Stimulated activated naive B cell treated with anti-CD40 and anti-IgM and Interleukin-4, amounts not matched to agents 10 μg/mL and 1 μg/mL and 100 μg/mL, for 72 hours (primary cell): ENCODE measurements around the gene TMPRSS5.

Experiments
- ATAC-seq, 2 donors: fragments of 150-1000 bp; cut with Tn5 transposase; replicated peaks; 2 replicates each; pipeline ENCODE4 v1.10.0; 2021; ENCODE audit warnings: moderate library complexity in 1 of 2
- DNase-seq: peaks from one replicate; pipeline ENCODE4 v3.0.0; 2021
- H3K27ac Mint-ChIP-seq: one replicate; pipeline ENCODE4 v1.8.0; 2022; ENCODE audit warnings: mild to moderate bottlenecking, mixed read lengths
- H3K27me3 Mint-ChIP-seq, 2 donors: one replicate each; pipeline ENCODE4 v1.8.0; 2022; ENCODE audit warnings: mixed read lengths in 2 of 2
- H3K36me3 Mint-ChIP-seq, 2 donors: one replicate each; pipeline ENCODE4 v1.8.0; 2022; ENCODE audit warnings: mixed read lengths in 2 of 2, mild to moderate bottlenecking in 1 of 2
- H3K4me1 Mint-ChIP-seq, 2 donors: one replicate each; pipeline ENCODE4 v1.8.0; 2022; ENCODE audit warnings: mixed read lengths in 2 of 2, mild to moderate bottlenecking in 1 of 2
- H3K4me3 Mint-ChIP-seq, 2 donors: one replicate each; pipeline ENCODE4 v1.8.0; 2022; ENCODE audit warnings: mild to moderate bottlenecking in 2 of 2, mixed read lengths in 2 of 2, moderate library complexity in 1 of 2
- H3K9me3 Mint-ChIP-seq, 2 donors: one replicate each; pipeline ENCODE4 v1.8.0; 2022; ENCODE audit warnings: mixed read lengths in 2 of 2, mild to moderate bottlenecking in 1 of 2

Gene TMPRSS5

DNA sequence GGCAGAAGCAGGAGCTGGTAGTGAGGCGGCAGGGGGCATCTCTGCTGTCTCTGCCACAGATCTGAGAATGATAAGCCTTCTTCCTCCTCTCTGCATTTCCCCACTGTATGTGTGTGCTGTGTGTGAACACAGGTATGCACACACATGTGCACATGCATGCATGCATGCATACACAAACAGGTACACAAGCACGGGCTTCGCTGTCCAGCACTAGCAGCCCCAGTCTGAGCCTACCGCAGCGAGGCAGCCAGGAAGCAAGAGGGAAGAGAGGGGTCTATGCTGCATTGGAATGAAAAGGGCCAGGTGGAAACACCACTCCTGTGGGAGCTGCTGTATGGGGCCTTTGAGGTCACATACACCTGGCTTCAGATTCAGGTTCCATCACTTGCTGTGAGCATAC lies 62.4 kb downstream of the TMPRSS5 start:
- H3K4me3 Mint-ChIP-seq = no peak overlapping the region
- ATAC-seq (no peak), DNase-seq (no peak)
- no peaks in the 10 kb centered on the region for H3K36me3 Mint-ChIP-seq
- no peaks in the 10 kb centered on the region for H3K9me3 Mint-ChIP-seq
- H3K4me1 Mint-ChIP-seq = no peaks in the 10 kb centered on the region
- no peak overlapping the region for H3K27ac Mint-ChIP-seq
- H3K27me3 Mint-ChIP-seq = peaks cover 18 to 21% of the 10 kb centered on the region in 2 donors

DNA sequence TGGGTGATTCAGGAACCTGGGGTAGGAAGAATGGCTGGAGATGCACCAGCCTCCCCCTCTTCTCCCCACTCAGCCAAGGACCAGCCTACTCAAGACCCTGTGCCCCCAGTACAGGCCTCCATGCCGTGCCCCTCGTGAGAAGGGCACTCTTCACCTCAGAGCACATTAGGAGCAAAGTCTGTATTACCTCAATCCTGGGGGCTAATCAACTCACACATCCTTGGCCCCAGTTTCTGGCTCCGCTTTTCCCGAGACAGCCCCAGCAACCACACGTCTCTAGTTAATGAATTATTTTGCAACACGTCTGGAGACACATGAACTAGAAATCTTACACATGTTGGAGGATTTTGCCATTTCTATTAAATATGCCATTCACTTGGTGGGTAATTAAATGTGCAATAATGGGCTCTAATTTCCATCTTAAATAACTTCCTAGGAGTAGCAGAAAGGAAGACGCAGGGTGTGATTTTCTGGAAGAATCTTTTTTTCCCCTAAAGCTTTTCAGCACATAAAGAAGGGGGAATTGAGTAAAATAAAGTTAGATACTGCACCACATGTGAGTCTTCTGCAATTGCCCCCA lies 63.0 kb downstream of the TMPRSS5 start:
- Mint-ChIP-seq H3K4me1 (no peaks in the 10 kb centered on the region), H3K9me3 (no peaks in the 10 kb centered on the region), H3K4me3 (no peak overlapping the region), H3K27me3 (peaks cover 18 to 21% of the 10 kb centered on the region in 2 donors), H3K27ac (no peak overlapping the region), H3K36me3 (no peaks in the 10 kb centered on the region)
- ATAC-seq = no peak
- no peak for DNase-seq

DNA sequence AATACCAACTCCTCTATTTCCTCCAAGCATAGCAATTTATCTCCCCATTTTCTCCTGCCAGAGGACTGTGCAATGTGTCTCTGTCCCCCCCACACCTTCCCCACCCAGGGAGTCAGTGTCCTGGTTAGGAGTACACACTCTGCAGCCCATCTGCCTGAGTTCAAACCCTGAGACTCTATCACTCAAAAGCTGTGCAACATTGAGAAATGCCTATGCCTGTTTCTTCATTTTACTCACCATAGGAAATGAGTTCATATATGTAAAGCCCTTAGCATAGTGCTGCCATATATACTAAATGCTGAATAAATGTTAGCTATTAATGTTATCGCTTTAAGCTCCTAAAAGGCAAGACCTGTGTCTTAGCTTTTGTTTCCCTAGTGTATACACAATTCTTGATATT lies 64.0 kb downstream of the TMPRSS5 start:
- Mint-ChIP-seq H3K27me3 (peaks cover 16 to 21% of the 10 kb centered on the region in 2 donors), H3K4me1 (no peaks in the 10 kb centered on the region), H3K9me3 (no peaks in the 10 kb centered on the region), H3K36me3 (no peaks in the 10 kb centered on the region), H3K4me3 (no peak overlapping the region), H3K27ac (no peak overlapping the region)
- no peak for ATAC-seq
- DNase-seq = no peak

- ATAC-seq = no peak
- Mint-ChIP-seq H3K4me3 (no peak overlapping the region), H3K27me3 (peaks cover 14 to 21% of the 10 kb centered on the region in 2 donors), H3K36me3 (no peaks in the 10 kb centered on the region), H3K4me1 (no peaks in the 10 kb centered on the region), H3K9me3 (peaks cover 6 to 7% of the 10 kb centered on the region in 2 donors), H3K27ac (no peak overlapping the region)
- DNase-seq = no peak
Observed at GRCh38 chr11:113638376-113638775, 67.7 kb downstream of the TMPRSS5 start.

DNA sequence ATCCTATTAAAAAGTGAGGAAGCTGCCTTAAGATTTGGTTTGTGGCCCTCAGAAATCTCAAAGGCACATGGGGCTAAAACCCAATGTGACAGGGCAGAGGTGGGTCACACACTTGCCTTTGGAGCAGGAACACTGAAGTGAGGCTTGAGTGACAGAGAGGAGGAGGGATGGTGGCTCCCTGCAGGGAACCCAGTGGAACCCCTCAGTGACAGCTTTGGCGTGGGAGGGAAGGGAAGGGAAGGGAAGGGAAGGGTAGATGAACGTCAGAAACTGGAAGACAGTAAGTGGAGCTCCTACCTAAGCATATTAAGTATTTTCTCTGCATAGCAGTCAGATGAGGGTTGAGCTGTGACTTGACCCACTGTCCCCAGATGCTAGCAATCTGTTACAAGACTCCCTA lies 68.5 kb downstream of the TMPRSS5 start:
- DNase-seq (no peak), ATAC-seq (no peak)
- no peaks in the 10 kb centered on the region for H3K4me1 Mint-ChIP-seq
- H3K4me3 Mint-ChIP-seq = no peak overlapping the region
- no peak overlapping the region for H3K27ac Mint-ChIP-seq
- H3K9me3 Mint-ChIP-seq = peaks cover 6 to 7% of the 10 kb centered on the region in 2 donors
- no peaks in the 10 kb centered on the region for H3K36me3 Mint-ChIP-seq
- peaks cover 14 to 15% of the 10 kb centered on the region in 2 donors for H3K27me3 Mint-ChIP-seq
